Neuron (in vitro differentiated cells): ENCODE data around the gene MECP2.
A peak's percentile ranks its signal among the peaks of the same experiment; 100 is the strongest.

ENCODE experiments used
- H2AFZ ChIP-seq: one replicate; pipeline ENCODE4 v1.6.1; 2013; ENCODE audit warnings: low read depth, mild to moderate bottlenecking, inconsistent platforms, low read length, moderate library complexity
- H3K27me3 ChIP-seq: one replicate; pipeline ENCODE4 v1.6.1; 2013; ENCODE audit warnings: low read length; ENCODE audit not compliant: insufficient read depth
- H3K36me3 ChIP-seq: one replicate; pipeline ENCODE4 v1.6.1; 2013; ENCODE audit warnings: low read length; ENCODE audit not compliant: insufficient read depth
- H3K4me1 ChIP-seq: one replicate; pipeline ENCODE4 v1.6.1; 2013; ENCODE audit warnings: low read length; ENCODE audit not compliant: insufficient read depth
- H3K4me3 ChIP-seq: 2 replicates; pipeline ENCODE4 v1.5.1; 2013; ENCODE audit warnings: mild to moderate bottlenecking, low read length, moderate library complexity
- H3K9me3 ChIP-seq: one replicate; pipeline ENCODE4 v1.6.1; 2013; ENCODE audit warnings: low read length

Gene MECP2

DNA sequence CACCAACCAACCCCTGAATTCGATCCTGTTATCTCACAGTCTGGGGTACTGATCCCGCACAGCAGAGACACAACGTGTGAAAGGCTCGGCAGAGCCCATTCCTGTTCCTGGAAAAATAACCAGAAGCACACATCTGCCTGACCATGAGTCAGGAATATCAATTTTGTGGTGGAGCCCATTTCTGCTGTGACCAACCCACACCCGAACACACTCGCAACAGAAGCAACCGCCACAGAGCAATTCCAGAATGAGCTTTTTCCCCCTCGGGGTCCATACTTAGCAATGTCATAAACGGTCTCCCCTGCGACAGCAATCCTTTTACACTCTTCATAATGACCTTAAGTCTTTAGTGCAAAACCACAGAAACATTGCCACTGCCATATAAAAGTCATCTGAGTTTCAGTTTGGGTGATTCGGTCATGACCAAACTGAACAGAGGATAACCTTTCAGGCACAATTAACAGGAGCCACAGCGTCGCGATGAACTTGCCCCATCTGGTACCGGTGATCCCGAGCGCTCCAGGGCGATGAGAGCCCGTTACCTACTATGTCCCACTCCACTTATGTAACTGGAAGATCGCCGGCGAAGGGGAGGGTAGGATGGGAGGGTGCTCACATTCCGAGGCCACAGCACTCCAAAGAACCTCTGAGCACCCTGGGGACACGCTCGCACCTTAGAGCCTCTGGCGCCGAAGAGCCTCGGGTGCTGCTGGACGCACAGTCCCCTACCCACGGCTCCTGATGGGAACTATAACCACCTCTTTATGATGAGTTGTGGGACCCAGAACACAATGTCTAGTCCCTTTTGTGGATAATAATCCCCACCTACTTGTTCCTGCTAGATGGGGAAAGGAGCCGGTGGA lies 1.1 kb downstream of the MECP2 start:
- Histone ChIP-seq H3K27me3 (peaks cover 6% of the 10 kb centered on the region), H3K4me3 (peak overlapping the region; percentile 77), H2AFZ (no peak overlapping the region)

DNA sequence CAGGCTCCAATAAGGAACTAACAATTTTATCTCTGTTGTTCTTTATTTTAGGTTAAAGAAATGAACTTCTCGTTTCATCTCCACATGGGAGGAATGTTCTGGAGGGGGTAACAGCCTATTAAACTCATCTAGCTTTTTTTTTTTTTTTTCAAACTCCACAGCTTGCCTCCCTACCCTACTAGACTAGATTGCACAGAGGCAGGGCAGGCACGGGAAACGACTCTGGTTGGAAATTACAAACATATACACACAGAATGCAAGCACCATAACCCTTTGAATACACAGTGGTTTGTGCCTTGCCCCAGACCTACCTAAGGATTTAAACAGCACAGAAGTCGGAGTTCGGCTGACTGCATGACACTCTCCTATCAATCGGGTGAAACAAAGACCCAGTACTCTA lies 2.7 kb downstream of the MECP2 start:
- H2AFZ ChIP-seq: no peak overlapping the region
- H3K9me3 ChIP-seq: no peaks in the 10 kb centered on the region
- peaks cover 3% of the 10 kb centered on the region for H3K36me3 ChIP-seq
- H3K27me3 ChIP-seq: peaks cover 7% of the 10 kb centered on the region
- H3K4me3 ChIP-seq: no peak overlapping the region
- peaks cover 11% of the 10 kb centered on the region for H3K4me1 ChIP-seq

More for the DNA sequence above, 1.1 kb downstream of the MECP2 start:
- H3K4me1 ChIP-seq: peaks cover 7% of the 10 kb centered on the region
- H3K36me3 ChIP-seq: peaks cover 3% of the 10 kb centered on the region
- no peaks in the 10 kb centered on the region for H3K9me3 ChIP-seq

- peaks cover 11% of the 10 kb centered on the region for H3K4me1 ChIP-seq
- H2AFZ ChIP-seq: no peak overlapping the region
- H3K9me3 ChIP-seq: no peaks in the 10 kb centered on the region
- H3K4me3 ChIP-seq: no peak overlapping the region
- H3K27me3 ChIP-seq: peaks cover 7% of the 10 kb centered on the region
- peaks cover 3% of the 10 kb centered on the region for H3K36me3 ChIP-seq
Measured at GRCh38 chrX:154093965-154094364, 3.6 kb downstream of the MECP2 start.

- no peaks in the 10 kb centered on the region for H3K9me3 ChIP-seq
- H3K4me3 ChIP-seq: no peak overlapping the region
- H3K4me1 ChIP-seq: peaks cover 11% of the 10 kb centered on the region
- peaks cover 3% of the 10 kb centered on the region for H3K36me3 ChIP-seq
- H3K27me3 ChIP-seq: peaks cover 7% of the 10 kb centered on the region
- H2AFZ ChIP-seq: no peak overlapping the region
Measured at GRCh38 chrX:154092371-154092770, 5.1 kb downstream of the MECP2 start.

GRCh38 chrX:154091678-154092077 lies 5.8 kb downstream of the MECP2 start:
- Histone ChIP-seq H3K9me3 (no peaks in the 10 kb centered on the region), H3K4me1 (peaks cover 11% of the 10 kb centered on the region), H3K4me3 (no peak overlapping the region), H2AFZ (no peak overlapping the region), H3K36me3 (peaks cover 3% of the 10 kb centered on the region), H3K27me3 (peaks cover 7% of the 10 kb centered on the region)

DNA sequence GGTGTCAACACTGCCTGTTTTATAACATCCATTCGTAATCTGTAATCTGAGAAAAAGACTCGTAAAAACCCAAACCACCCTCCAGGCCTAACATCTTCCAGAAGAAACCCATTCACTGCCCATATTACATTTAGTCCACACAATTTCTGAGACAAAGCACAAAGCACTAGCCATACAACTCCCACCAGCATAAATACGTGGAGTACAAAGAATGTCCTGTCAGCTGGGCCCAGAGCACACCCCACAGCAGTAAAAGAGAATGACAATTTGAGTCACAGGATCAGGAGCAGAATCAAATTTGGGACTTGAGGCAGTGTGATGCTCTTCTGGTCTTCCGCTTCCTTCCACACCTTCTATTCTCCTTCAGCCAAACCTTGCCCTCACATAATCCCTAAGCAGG lies 6.8 kb downstream of the MECP2 start:
- Histone ChIP-seq H3K4me3 (no peak overlapping the region), H3K36me3 (peaks cover 3% of the 10 kb centered on the region), H3K4me1 (peaks cover 8% of the 10 kb centered on the region), H3K9me3 (no peaks in the 10 kb centered on the region), H2AFZ (no peak overlapping the region), H3K27me3 (peaks cover 7% of the 10 kb centered on the region)

- Histone ChIP-seq H3K9me3 (no peaks in the 10 kb centered on the region), H3K27me3 (peaks cover 3% of the 10 kb centered on the region), H3K36me3 (no peaks in the 10 kb centered on the region), H2AFZ (no peak overlapping the region), H3K4me1 (no peaks in the 10 kb centered on the region), H3K4me3 (no peak overlapping the region)
Measured at GRCh38 chrX:154084449-154085300, 12.8 kb downstream of the MECP2 start.

DNA sequence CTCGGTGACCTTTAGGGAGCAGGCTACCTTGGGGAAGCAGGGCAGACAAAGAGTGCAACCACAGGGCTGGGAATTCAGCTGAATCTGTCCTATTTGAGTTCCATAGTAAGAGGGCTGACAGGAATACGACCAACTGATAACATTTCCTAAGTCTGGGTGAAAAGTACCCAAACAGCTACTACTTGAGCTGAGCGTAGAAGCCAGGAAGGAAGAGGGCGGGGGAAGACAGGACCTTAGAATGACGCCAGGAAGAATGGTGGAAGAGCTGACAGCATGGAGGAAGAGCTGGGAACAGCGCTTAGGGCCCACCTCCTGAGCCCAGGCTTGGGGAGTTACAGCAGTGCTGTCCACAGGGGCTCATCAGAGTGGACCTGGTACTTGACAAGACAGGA lies 14.4 kb downstream of the MECP2 start:
- no peak overlapping the region for H3K4me3 ChIP-seq
- no peak overlapping the region for H2AFZ ChIP-seq
- H3K9me3 ChIP-seq: no peaks in the 10 kb centered on the region
- H3K4me1 ChIP-seq: no peaks in the 10 kb centered on the region
- peaks cover 3% of the 10 kb centered on the region for H3K27me3 ChIP-seq
- H3K36me3 ChIP-seq: peaks cover 3% of the 10 kb centered on the region

DNA sequence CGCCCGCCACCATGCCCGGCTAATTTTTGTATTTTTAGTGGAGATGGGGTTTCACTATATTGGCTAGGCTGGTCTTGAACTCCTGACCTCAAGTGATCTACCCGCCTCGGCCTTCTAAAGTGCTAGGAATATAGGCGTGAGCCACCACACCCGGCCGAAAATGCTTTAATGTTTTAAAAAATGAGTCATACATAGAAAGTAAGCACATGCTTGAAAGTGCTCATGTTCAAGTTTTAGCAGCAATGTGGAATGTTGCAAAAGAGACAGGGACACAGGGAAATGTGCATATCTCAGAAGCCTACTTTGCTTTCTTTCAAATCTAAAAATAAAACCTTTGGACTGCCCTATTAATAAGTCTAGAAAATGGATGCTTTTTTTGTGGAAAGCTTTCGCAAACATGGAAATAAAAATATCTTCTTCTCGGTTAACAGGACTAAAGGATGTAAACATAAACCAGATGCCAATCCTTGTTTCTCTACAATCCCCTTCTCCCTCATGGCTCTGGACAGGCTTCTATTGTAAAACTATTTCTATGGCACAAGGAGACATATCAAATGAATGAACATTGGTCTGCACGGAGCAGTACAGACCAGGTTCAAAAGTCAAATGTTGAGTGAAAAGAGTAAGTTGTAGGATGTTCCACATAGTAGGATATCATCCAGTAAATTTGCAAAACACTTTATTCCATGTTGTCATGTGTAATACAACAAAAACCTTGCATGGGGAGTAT lies 15.0 kb downstream of the MECP2 start:
- H2AFZ ChIP-seq: no peak overlapping the region
- peaks cover 3% of the 10 kb centered on the region for H3K27me3 ChIP-seq
- H3K9me3 ChIP-seq: no peaks in the 10 kb centered on the region
- peaks cover 3% of the 10 kb centered on the region for H3K36me3 ChIP-seq
- H3K4me3 ChIP-seq: no peak overlapping the region
- H3K4me1 ChIP-seq: no peaks in the 10 kb centered on the region

DNA sequence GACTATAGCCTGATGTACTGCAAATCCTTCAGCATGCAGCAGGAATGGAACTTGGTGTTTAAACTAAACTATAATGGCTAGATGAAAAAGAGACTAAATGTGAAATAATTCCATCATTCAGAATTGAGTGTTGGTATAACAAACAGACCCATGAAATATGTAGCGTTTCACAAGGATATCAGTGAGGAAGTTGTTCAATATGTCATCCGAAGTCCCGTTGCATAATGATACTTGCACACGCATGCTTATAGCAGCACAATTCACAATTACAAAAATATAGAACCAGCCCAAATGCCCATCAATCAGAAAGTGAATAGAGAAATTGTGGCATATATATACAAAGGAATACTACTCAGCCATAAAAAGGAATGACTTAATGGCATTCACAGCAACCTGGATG lies 20.4 kb downstream of the MECP2 start:
- peaks cover 8% of the 10 kb centered on the region for H3K27me3 ChIP-seq
- peaks cover 3% of the 10 kb centered on the region for H3K36me3 ChIP-seq
- H3K9me3 ChIP-seq: no peaks in the 10 kb centered on the region
- H3K4me1 ChIP-seq: no peaks in the 10 kb centered on the region
- H3K4me3 ChIP-seq: no peak overlapping the region
- H2AFZ ChIP-seq: no peak overlapping the region

- H3K4me3 ChIP-seq: no peak overlapping the region
- H2AFZ ChIP-seq: no peak overlapping the region
- peaks cover 2% of the 10 kb centered on the region for H3K36me3 ChIP-seq
- no peaks in the 10 kb centered on the region for H3K9me3 ChIP-seq
- H3K4me1 ChIP-seq: no peaks in the 10 kb centered on the region
- H3K27me3 ChIP-seq: peaks cover 8% of the 10 kb centered on the region
Measured at GRCh38 chrX:154074199-154074598, 23.3 kb downstream of the MECP2 start.

- H3K9me3 ChIP-seq: no peaks in the 10 kb centered on the region
- H3K36me3 ChIP-seq: no peaks in the 10 kb centered on the region
- H3K4me3 ChIP-seq: no peak overlapping the region
- no peaks in the 10 kb centered on the region for H3K4me1 ChIP-seq
- H2AFZ ChIP-seq: no peak overlapping the region
- H3K27me3 ChIP-seq: peaks cover 8% of the 10 kb centered on the region
Measured at GRCh38 chrX:154072192-154072591, 25.3 kb downstream of the MECP2 start.

- no peaks in the 10 kb centered on the region for H3K27me3 ChIP-seq
- H3K9me3 ChIP-seq: no peaks in the 10 kb centered on the region
- no peak overlapping the region for H3K4me3 ChIP-seq
- no peaks in the 10 kb centered on the region for H3K4me1 ChIP-seq
- no peak overlapping the region for H2AFZ ChIP-seq
- no peaks in the 10 kb centered on the region for H3K36me3 ChIP-seq
Measured at GRCh38 chrX:154068560-154068959, 29.0 kb downstream of the MECP2 start.
